Lung microvascular endothelial cell (primary cell): ENCODE data around the gene CES4A. TPM values are rescaled to one million over a fixed set of nuclear protein-coding genes. Genes with fewer than 3 reads are reported as not detected.

Experiments
- DNase-seq, 2 donors: peaks; one replicate each; pipeline versions ENCODE4 v3.0.0 to v3.0.0-alpha.2; 2010; ENCODE audit warnings: low read depth in 2 of 2
- total RNA-seq: library from RNA; depleted of rRNA; stranded (reverse); fragments of >200 nt; gene quantifications from 2 replicates; pipeline ENCODE4 v1.2.1, GENCODE V29; 2014

CES4A gene
- total RNA-seq, 1 donor from 2014 or later: 1.2 TPM

DNA sequence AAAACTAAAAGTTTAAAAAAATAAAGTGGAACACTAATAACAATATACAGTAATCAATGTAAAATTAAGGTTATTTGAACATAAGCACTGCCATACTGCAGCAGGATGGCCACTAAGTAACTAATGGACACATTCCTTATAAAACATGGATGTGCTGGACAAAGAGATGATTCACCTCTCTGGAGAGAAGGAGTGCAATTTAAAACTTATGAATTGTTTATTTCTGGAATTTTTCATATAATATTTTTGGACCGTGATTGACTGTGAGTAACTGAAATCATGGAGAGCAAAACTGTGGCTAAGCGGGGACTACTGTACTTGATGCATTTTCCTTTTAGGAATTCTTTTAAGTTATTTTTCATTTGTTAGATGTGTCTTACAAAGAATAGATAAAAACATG lies 62.4 kb downstream of the CES4A start:
- no peak for DNase-seq

DNA sequence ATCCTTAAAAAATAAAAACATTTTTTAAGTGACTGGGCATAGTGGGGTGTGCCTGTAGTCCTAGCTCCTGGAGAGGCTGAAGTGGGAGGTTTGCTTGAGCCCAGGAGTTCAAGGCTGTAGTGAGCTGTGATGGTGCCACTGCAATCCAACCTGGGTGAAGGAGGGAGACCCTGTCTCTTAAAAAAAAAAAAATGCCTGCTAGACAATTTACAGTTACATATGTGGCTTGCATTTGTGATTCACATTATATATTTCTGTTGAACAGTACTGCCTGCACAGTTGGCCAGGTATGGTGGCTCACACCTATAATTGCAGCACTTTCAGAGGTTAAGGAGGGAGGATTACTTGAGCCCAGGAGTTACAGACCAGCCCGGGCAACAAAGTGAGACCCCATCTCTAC lies 64.0 kb downstream of the CES4A start:
- DNase-seq: no peak

DNA sequence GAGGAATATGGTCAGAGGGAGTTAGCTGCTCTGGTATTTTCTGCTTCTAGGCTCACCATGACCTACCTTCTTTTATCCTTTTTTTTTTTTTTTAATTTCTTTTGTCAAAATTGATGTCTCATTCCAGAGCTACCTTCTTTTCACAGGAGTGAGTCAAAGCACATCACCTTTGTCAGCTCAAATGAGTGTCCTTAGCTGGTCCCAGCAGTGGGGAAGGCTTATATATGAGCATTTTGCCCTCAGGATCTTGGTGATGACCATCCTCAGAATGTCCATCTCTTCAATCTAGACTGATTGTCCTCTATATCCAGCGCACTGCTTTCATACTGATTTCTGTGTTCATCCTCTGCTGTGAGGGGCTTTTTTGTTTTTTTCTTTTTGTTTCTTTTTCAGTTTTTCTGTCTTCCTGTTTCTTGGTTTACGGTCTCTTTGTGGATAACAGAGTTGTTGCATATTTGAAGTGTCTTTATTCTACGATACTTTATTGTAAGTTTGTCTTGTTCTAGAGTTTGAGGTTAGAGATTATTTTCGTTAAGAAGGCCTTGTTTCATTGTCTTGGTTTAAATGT lies 65.5 kb downstream of the CES4A start:
- no peak for DNase-seq

DNA sequence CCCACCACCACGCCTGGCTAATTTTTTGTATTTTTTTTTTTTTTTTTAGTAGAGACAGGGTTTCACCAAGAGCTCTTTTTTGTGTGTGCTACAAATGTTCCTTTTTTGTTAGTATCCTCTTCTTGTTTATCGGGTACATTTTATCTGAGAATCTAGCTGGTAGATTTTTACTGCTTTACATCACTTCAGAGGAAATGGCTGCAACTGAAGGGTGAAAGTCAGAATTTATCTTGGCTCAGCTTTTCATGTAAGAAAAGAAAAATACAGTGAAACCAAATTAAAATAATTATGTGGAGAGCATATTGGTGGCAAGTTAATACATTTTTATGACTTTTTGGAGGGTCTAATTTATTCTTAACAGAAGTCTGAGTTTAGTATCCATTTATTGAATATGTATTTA lies 66.5 kb downstream of the CES4A start:
- DNase-seq: no peak

DNA sequence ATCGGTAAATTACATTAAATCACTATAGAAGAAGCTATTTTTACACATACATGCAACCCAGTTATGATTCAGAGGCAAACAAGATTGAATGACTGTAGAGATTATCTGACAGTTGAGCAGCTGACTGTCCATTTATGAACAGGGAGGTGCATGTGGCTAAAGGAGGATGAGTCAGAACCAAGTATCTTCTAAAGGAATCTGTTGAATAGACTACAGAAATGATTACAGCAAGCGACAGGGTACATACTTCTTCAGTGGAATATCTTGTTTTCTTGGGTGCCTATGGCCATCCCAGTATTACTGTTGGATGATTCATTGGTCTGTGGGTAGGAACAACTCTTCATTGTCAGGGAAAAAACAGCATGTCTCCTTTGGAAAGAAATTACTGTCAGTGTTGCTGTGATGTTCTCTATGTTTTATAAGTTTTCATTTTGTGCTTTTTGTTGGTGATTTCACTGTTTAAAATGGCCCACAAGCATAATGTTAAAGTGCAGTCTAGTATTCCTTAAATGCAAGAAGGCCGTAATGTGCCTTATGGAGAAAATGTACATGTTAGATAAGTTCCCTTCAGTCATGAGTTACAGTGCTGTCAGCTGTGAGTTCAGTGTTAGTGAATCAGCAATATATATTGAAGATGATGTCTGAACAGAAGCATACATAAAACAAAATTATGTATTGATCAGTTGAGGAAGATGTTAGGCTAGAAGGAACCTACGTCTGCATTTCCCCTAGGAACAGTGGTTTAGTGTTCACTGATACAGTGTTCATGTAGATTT lies 67.5 kb downstream of the CES4A start:
- DNase-seq: peak in 1 of 2 donors; percentile 75

Other genes with a start within 250 kb of the CES4A start
- 83.7 and 132 TPM in 2 replicates for gene DYNC1LI2, start 237.0 kb upstream of the CES4A start, total RNA-seq
- under 0.01 TPM in 1 of 2 replicates, not detected in the other for gene TERB1, start 187.0 kb upstream of the CES4A start, total RNA-seq
- 32.5 and 44.7 TPM in 2 replicates for gene NAE1, start 157.6 kb upstream of the CES4A start, total RNA-seq
- gene CA7, start 144.2 kb upstream of the CES4A start, total RNA-seq: not detected in 2 replicates
- 3.9 and 6.7 TPM in 2 replicates for gene PDP2, start 108.1 kb upstream of the CES4A start, total RNA-seq
- gene CDH16, start 69.7 kb upstream of the CES4A start, total RNA-seq: not detected in 2 replicates
- 0.22 and 0.60 TPM in 2 replicates for gene RRAD, start 63.1 kb upstream of the CES4A start, total RNA-seq
- 124 and 176 TPM in 2 replicates for gene CIAO2B, start 54.2 kb upstream of the CES4A start, total RNA-seq
- gene CES2, start 53.1 kb upstream of the CES4A start, total RNA-seq: 12.7 and 15.9 TPM in 2 replicates
- gene CES3, start 27.3 kb upstream of the CES4A start, total RNA-seq: under 0.01 TPM in 1 of 2 replicates, not detected in the other
- gene CBFB, start 40.6 kb downstream of the CES4A start, total RNA-seq: 35.9 and 40.8 TPM in 2 replicates
- 7.2 and 12.7 TPM in 2 replicates for gene PHAF1, start 121.4 kb downstream of the CES4A start, total RNA-seq
- 3.5 and 6.3 TPM in 2 replicates for gene B3GNT9, start 162.4 kb downstream of the CES4A start, total RNA-seq
- 10.7 and 16.3 TPM in 2 replicates for gene TRADD, start 171.3 kb downstream of the CES4A start, total RNA-seq
- 4.1 and 5.6 TPM in 2 replicates for gene FBXL8, start 171.4 kb downstream of the CES4A start, total RNA-seq
- 1.3 and 2.0 TPM in 2 replicates for gene HSF4, start 176.2 kb downstream of the CES4A start, total RNA-seq
- 4.8 and 5.6 TPM in 2 replicates for gene NOL3, start 181.9 kb downstream of the CES4A start, total RNA-seq
- 5.7 and 10.1 TPM in 2 replicates for gene MATCAP1, start 195.4 kb downstream of the CES4A start, total RNA-seq
- gene EXOC3L1, start 201.5 kb downstream of the CES4A start, total RNA-seq: 33.8 and 48.0 TPM in 2 replicates
- 44.2 and 60.3 TPM in 2 replicates for gene E2F4, start 203.6 kb downstream of the CES4A start, total RNA-seq
- gene ELMO3, start 210.5 kb downstream of the CES4A start, total RNA-seq: 0.44 and 0.99 TPM in 2 replicates
- gene TMEM208, start 238.5 kb downstream of the CES4A start, total RNA-seq: 24.4 and 29.2 TPM in 2 replicates